Lung (tissue), 12 donors: ENCODE data around the gene OR1K1. TPM values are rescaled to one million over a fixed set of nuclear protein-coding genes. Genes with fewer than 3 reads are reported as not detected.

Experiments used
- ATAC-seq: fragments of 200-7000 bp; cut with Tn5 transposase; one replicate; pipeline ENCODE4 v1.9.1; 2020; ENCODE audit warnings: moderate number of reproducible peaks; ENCODE audit not compliant: insufficient read depth, low FRiP score
- DNase-seq, 3 donors: peaks; one replicate each; pipeline ENCODE4 v3.0.0-alpha.2; 2013 to 2017
- H3K27ac ChIP-seq, 2 donors: one replicate each; pipeline ENCODE4 v1.5.1; 2013; ENCODE audit warnings: mild to moderate bottlenecking in 2 of 2, moderate library complexity in 2 of 2, control low read depth in 1 of 2, inconsistent platforms in 1 of 2, low read depth in 1 of 2, low read length in 1 of 2
- H3K27me3 ChIP-seq, 3 donors: one replicate each; pipeline ENCODE4 v1.5.1; 2013; ENCODE audit warnings: low read length in 2 of 3; ENCODE audit not compliant: control insufficient read depth in 3 of 3, insufficient read depth in 3 of 3
- H3K36me3 ChIP-seq, 4 donors: one replicate each; pipeline ENCODE4 v1.5.1; 2013; ENCODE audit warnings: low read length in 4 of 4, mild to moderate bottlenecking in 1 of 4, moderate library complexity in 1 of 4; ENCODE audit not compliant: control insufficient read depth in 4 of 4, insufficient read depth in 4 of 4
- H3K4me1 ChIP-seq, 5 donors: one replicate each; pipeline ENCODE4 v1.5.1; 2013; ENCODE audit warnings: low read length in 5 of 5, mild to moderate bottlenecking in 2 of 5, moderate library complexity in 1 of 5; ENCODE audit not compliant: control insufficient read depth in 5 of 5, insufficient read depth in 5 of 5
- H3K4me3 ChIP-seq: one replicate; pipeline ENCODE4 v1.5.1; 2013; ENCODE audit warnings: mild to moderate bottlenecking, control low read depth, moderate library complexity
- H3K9ac ChIP-seq, 2 donors: one replicate each; pipeline ENCODE4 v1.5.1; 2013; ENCODE audit warnings: low read length in 2 of 2, control low read depth in 1 of 2; ENCODE audit not compliant: insufficient read depth in 1 of 2
- H3K9me3 ChIP-seq, 4 donors: one replicate each; pipeline ENCODE4 v1.5.1; 2013; ENCODE audit warnings: low read length in 3 of 4, mild to moderate bottlenecking in 1 of 4, moderate library complexity in 1 of 4; ENCODE audit not compliant: control insufficient read depth in 4 of 4, insufficient read depth in 3 of 4
- CTCF ChIP-seq: IDR thresholded peaks from 2 replicates; pipeline ENCODE4 v1.5.1; 2012; ENCODE audit warnings: mild to moderate bottlenecking; ENCODE audit errors: control extremely low read depth, extremely low read depth
- WGBS, 2 donors: extraction: QIAGEN DNeasy Blood & Tissue Kit; methylation state at CpG; one replicate each; pipeline ENCODE4 v1.1.7; 2013; 5-methylcytosine and 5-hydroxymethylcytosine counted together
- polyA plus RNA-seq, 2 donors: library from polyadenylated mRNA; stranded (reverse); fragments of 200-250 nt; gene quantifications; one replicate each; pipeline ENCODE4 v1.2.1, GENCODE V29; 2013
- total RNA-seq, 2 donors: library from RNA; depleted of rRNA in 1 of 2; stranded (reverse); fragments of >200 nt in 1 of 2; gene quantifications; one replicate each; pipeline ENCODE4 v1.2.1, GENCODE V29; 2014 to 2021
- donor health status: control.
- donor health status: control.
- donor health status: Bipolar disorder and iron deficiency.
- donor health status: healthy.
- donor health status: DM: yes; HTN: yes; CAD: no.

OR1K1 gene
- total and polyA plus RNA-seq, 4 donors: not detected

DNA sequence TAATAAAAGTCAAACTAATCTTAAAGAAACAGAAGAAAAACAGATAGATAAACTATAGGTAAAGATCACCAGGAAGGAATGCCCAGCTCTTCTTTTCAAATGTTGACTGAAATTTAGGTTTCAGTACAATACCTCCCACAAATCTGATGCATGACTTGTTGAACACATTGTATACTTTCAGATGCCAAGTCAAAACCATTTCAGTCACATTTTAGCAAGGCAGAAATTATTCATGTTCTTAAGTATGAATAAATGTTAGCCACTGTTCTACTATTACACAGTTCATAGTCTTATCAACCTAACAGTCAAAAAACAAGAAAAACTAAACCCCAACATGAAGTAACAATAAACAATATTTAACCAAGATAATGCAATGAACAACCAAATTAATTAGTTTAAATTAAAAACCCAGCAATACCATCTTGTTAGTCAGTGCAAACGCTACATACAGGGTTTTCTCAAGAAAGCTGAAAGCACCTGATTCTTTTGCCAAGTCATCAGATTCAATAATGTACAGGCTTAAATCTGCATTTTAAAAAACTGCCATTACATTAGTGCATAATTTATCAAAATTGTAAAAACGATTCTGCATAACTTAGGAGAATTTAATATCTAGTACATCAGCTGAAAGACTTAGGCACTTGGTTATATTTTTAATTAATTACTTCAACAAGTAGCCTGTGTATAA lies 48.5 kb downstream of the OR1K1 start:
- Histone ChIP-seq H3K27me3 (no peaks in the 10 kb centered on the region), H3K4me1 (no peaks in the 10 kb centered on the region), H3K9ac (no peak overlapping the region), H3K4me3 (no peak overlapping the region), H3K36me3 (peaks cover 4 to 22% (median 12%) of the 10 kb centered on the region in 4 donors), H3K9me3 (no peaks in the 10 kb centered on the region), H3K27ac (no peak overlapping the region)
- no peak for TF ChIP-seq CTCF
- whole genome bisulfite sequencing, 2 donors: 90 to 97% methylated on average over 2 of the region's 2 CpGs
- ATAC-seq (no peak), DNase-seq (no peak)

Other genes with a start within 250 kb of the OR1K1 start
- not detected for gene OR1N2, start 247.0 kb upstream of the OR1K1 start, total RNA-seq
- gene OR1N2, start 247.0 kb upstream of the OR1K1 start, polyA plus RNA-seq: not detected
- under 1 TPM; 0.20 to 0.37 TPM for gene OR1L8, start 216.7 kb upstream of the OR1K1 start, total RNA-seq
- gene OR1L8, start 216.7 kb upstream of the OR1K1 start, polyA plus RNA-seq: under 1 TPM in 1 of 2 donors, not detected in 1; 0.16 TPM
- gene OR1Q1, start 185.4 kb upstream of the OR1K1 start, total RNA-seq: not detected
- gene OR1Q1, start 185.4 kb upstream of the OR1K1 start, polyA plus RNA-seq: not detected
- gene OR1B1, start 142.5 kb upstream of the OR1K1 start, total RNA-seq: under 1 TPM; 0.26 to 0.28 TPM
- gene OR1B1, start 142.5 kb upstream of the OR1K1 start, polyA plus RNA-seq: not detected
- not detected for gene OR1L1, start 138.4 kb upstream of the OR1K1 start, total RNA-seq
- not detected for gene OR1L1, start 138.4 kb upstream of the OR1K1 start, polyA plus RNA-seq
- not detected for gene OR1L3, start 125.0 kb upstream of the OR1K1 start, total RNA-seq
- gene OR1L3, start 125.0 kb upstream of the OR1K1 start, polyA plus RNA-seq: not detected
- not detected for gene OR1L4, start 76.1 kb upstream of the OR1K1 start, total RNA-seq
- not detected for gene OR1L4, start 76.1 kb upstream of the OR1K1 start, polyA plus RNA-seq
- not detected for gene OR1L6, start 57.8 kb upstream of the OR1K1 start, total RNA-seq
- gene OR1L6, start 57.8 kb upstream of the OR1K1 start, polyA plus RNA-seq: not detected
- not detected for gene OR5C1, start 11.2 kb upstream of the OR1K1 start, total RNA-seq
- gene OR5C1, start 11.2 kb upstream of the OR1K1 start, polyA plus RNA-seq: not detected
- gene PDCL, start 28.5 kb downstream of the OR1K1 start, total RNA-seq: 10 to 100 TPM; 19.6 to 30.2 TPM
- gene PDCL, start 28.5 kb downstream of the OR1K1 start, polyA plus RNA-seq: 10 to 100 TPM; 10.2 to 11.6 TPM
- gene RC3H2, start 105.2 kb downstream of the OR1K1 start, total RNA-seq: 10 to 100 TPM; 37.7 to 60.2 TPM
- 10 to 100 TPM; 11.9 to 13.0 TPM for gene RC3H2, start 105.2 kb downstream of the OR1K1 start, polyA plus RNA-seq
- gene ZBTB6, start 113.2 kb downstream of the OR1K1 start, total RNA-seq: 10 to 100 TPM in 1 of 2 donors, 1 to 10 TPM in 1; 8.0 to 16.6 TPM
- gene ZBTB6, start 113.2 kb downstream of the OR1K1 start, polyA plus RNA-seq: 1 to 10 TPM; 2.5 to 4.3 TPM
- gene ZBTB26, start 131.4 kb downstream of the OR1K1 start, total RNA-seq: 10 to 100 TPM in 1 of 2 donors, 1 to 10 TPM in 1; 4.0 to 15.0 TPM
- gene ZBTB26, start 131.4 kb downstream of the OR1K1 start, polyA plus RNA-seq: 1 to 10 TPM; 2.4 to 2.7 TPM
- 100 to 1,000 TPM in 1 of 2 donors, 10 to 100 TPM in 1; 55.0 to 103 TPM for gene RABGAP1, start 140.9 kb downstream of the OR1K1 start, total RNA-seq
- gene RABGAP1, start 140.9 kb downstream of the OR1K1 start, polyA plus RNA-seq: 10 to 100 TPM in 1 of 2 donors, 1 to 10 TPM in 1; 9.6 to 14.7 TPM
- gene GPR21, start 233.5 kb downstream of the OR1K1 start, total RNA-seq: 1 to 10 TPM; 3.7 to 6.1 TPM
- gene GPR21, start 233.5 kb downstream of the OR1K1 start, polyA plus RNA-seq: under 1 TPM in 1 of 2 donors, not detected in 1; 0.03 TPM